ENCODE data around the gene FKBP10.

DNA sequence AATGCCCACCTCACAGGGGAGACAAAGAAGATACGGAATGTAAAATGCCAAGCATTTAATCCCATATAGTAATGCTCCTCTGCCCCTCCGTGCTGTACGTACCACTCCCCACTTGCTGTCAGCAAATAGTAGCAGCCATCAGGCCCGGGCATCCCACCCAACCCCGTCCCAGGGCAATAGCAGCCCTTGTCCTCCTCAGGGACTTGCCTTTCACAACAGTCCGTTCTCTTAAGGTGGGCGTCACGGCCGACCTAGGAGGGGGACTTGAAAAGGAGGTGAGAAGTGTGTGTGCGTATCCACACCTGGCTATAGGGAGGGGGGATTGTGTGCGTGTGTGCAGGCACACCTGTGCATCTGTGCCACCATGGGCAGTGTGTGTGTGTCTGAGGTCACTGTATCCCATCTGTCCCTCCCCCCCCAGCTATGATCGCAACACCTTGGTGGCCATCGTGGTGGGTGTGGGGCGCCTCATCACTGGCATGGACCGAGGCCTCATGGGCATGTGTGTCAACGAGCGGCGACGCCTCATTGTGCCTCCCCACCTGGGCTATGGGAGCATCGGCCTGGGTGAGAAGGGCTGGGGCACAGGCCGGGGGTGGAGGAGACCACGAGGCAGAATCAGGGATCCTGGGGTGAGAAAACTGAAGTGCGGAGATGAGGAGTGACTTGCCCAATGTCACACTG, 4.0 kb downstream of the FKBP10 start:
- TF ChIP-seq, protein P1, sequence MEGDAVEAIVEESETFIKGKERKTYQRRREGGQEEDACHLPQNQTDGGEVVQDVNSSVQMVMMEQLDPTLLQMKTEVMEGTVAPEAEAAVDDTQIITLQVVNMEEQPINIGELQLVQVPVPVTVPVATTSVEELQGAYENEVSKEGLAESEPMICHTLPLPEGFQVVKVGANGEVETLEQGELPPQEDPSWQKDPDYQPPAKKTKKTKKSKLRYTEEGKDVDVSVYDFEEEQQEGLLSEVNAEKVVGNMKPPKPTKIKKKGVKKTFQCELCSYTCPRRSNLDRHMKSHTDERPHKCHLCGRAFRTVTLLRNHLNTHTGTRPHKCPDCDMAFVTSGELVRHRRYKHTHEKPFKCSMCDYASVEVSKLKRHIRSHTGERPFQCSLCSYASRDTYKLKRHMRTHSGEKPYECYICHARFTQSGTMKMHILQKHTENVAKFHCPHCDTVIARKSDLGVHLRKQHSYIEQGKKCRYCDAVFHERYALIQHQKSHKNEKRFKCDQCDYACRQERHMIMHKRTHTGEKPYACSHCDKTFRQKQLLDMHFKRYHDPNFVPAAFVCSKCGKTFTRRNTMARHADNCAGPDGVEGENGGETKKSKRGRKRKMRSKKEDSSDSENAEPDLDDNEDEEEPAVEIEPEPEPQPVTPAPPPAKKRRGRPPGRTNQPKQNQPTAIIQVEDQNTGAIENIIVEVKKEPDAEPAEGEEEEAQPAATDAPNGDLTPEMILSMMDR (IDR thresholded peaks at IDR 0.05; ENCODE audit: low read length), result no peak
- TF ChIP-seq EZH2phosphoT487 (IDR thresholded peaks at IDR 0.05; ENCODE audit: low read length), result no peak
- no peak for TF ChIP-seq EZH2 (optimal IDR thresholded peaks at IDR 0.05; ENCODE audit: low read depth, low read length)
